HCT116 (cell line): ENCODE data around the gene TCERG1L.

ENCODE experiments used
- CBX3 ChIP-seq: IDR thresholded peaks from 2 replicates; pipeline ENCODE4 v1.6.1; 2012; ENCODE audit warnings: low read depth
- CEBPB ChIP-seq: IDR thresholded peaks from 2 replicates; pipeline ENCODE4 v1.6.1; 2012; ENCODE audit warnings: low read depth
- JUND ChIP-seq: IDR thresholded peaks from 2 replicates; pipeline ENCODE4 v1.6.1; 2012
- POLR2A ChIP-seq: IDR thresholded peaks from 2 replicates; pipeline ENCODE4 v1.7.0; 2011; ENCODE audit warnings: borderline replicate concordance; ENCODE audit not compliant: insufficient read depth, insufficient read length; ENCODE audit errors: extremely low read depth
- RAD21 ChIP-seq: IDR thresholded peaks from 2 replicates; pipeline ENCODE4 v1.6.1; 2012; ENCODE audit warnings: low read depth, mild to moderate bottlenecking
- TCF7L2 ChIP-seq: IDR thresholded peaks from 2 replicates; pipeline ENCODE4 v1.7.0; 2011; ENCODE audit warnings: borderline replicate concordance, inconsistent platforms; ENCODE audit not compliant: insufficient read depth, insufficient read length; ENCODE audit errors: extremely low read depth
- YY1 ChIP-seq: IDR thresholded peaks from 2 replicates; pipeline ENCODE4 v1.6.1; 2011; ENCODE audit warnings: low read length, low read depth, moderate library complexity, mild to moderate bottlenecking; ENCODE audit not compliant: insufficient replicate concordance; ENCODE audit errors: extremely low read depth
- ZNF274 ChIP-seq: fragments of 200-500 bp; sonication (Bioruptor generic); IDR thresholded peaks from 2 replicates; pipeline ENCODE4 v1.6.1; 2014; ENCODE audit warnings: mild to moderate bottlenecking, low read depth, low read length, inconsistent platforms
- TF ChIP-seq, protein P1 (sequence below), 3 experiments: fragments of 200-600 bp in 1 of 3; sonication (generic) in 1 of 3; IDR thresholded peaks in 2 of 3; conservative IDR thresholded peaks in 1 of 3; 2 replicates each; pipeline ENCODE4 v1.5.1; 2012 to 2017; ENCODE audit warnings: low read depth in 2 of 3, low read length in 2 of 3, antibody characterized with exemption in 1 of 3, borderline replicate concordance in 1 of 3, control low read depth in 1 of 3, mild to moderate bottlenecking in 1 of 3, mixed read lengths in 1 of 3, mixed run types in 1 of 3, moderate library complexity in 1 of 3; ENCODE audit not compliant: insufficient read depth in 1 of 3
- TF ChIP-seq, protein P2 (sequence below): IDR thresholded peaks from 2 replicates; pipeline ENCODE4 v1.6.1; 2012; ENCODE audit warnings: low read depth

DNA sequence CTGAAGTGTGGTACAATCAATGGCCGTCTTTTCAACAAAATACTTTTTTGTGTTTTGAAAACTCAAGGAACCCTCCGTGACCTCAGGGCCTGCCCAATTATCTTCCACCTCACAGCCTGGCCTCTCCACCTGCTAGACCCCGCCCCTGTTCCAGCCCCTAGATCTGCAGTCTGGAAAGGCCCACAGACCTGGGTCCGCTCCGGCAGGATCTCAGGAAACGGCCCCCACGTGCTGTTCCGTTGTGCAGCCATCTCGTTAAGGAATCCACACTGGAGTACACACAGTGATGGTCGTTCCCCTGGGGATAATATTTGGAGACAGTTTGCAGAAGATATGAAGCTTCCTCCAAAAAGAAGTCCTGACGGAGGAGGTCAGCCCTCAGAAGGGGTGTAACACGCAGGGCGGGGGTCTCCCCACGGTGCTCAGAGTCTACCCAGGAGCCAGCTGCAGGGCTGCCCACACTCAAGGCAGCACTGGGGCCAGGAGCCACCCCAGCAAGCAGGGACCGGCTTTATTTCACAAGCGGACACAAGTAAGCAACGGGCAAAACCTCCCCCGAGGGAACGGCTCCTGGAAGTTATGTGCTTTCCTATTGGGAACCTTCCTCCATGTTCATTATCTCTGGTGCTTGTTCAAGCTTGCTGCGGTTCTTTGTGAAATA lies 73.4 kb downstream of the TCERG1L start:
- no peak for TF ChIP-seq CBX3
- TF ChIP-seq, protein P1, sequence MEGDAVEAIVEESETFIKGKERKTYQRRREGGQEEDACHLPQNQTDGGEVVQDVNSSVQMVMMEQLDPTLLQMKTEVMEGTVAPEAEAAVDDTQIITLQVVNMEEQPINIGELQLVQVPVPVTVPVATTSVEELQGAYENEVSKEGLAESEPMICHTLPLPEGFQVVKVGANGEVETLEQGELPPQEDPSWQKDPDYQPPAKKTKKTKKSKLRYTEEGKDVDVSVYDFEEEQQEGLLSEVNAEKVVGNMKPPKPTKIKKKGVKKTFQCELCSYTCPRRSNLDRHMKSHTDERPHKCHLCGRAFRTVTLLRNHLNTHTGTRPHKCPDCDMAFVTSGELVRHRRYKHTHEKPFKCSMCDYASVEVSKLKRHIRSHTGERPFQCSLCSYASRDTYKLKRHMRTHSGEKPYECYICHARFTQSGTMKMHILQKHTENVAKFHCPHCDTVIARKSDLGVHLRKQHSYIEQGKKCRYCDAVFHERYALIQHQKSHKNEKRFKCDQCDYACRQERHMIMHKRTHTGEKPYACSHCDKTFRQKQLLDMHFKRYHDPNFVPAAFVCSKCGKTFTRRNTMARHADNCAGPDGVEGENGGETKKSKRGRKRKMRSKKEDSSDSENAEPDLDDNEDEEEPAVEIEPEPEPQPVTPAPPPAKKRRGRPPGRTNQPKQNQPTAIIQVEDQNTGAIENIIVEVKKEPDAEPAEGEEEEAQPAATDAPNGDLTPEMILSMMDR (IDR thresholded peaks at IDR 0.05 in 2 of 3, conservative IDR thresholded peaks at IDR 0.05 in 1 of 3; ENCODE audit: borderline replicate concordance in 1 of 3, insufficient read depth in 1 of 3, low read depth in 2 of 3, low read length in 2 of 3) = no peak
- no peak for TF ChIP-seq JUND
- no peak for TF ChIP-seq RAD21
- no peak for TF ChIP-seq POLR2A
- no peak for TF ChIP-seq CEBPB
- TF ChIP-seq YY1 = no peak
- TF ChIP-seq ZNF274 = no peak
- TF ChIP-seq, protein P2, sequence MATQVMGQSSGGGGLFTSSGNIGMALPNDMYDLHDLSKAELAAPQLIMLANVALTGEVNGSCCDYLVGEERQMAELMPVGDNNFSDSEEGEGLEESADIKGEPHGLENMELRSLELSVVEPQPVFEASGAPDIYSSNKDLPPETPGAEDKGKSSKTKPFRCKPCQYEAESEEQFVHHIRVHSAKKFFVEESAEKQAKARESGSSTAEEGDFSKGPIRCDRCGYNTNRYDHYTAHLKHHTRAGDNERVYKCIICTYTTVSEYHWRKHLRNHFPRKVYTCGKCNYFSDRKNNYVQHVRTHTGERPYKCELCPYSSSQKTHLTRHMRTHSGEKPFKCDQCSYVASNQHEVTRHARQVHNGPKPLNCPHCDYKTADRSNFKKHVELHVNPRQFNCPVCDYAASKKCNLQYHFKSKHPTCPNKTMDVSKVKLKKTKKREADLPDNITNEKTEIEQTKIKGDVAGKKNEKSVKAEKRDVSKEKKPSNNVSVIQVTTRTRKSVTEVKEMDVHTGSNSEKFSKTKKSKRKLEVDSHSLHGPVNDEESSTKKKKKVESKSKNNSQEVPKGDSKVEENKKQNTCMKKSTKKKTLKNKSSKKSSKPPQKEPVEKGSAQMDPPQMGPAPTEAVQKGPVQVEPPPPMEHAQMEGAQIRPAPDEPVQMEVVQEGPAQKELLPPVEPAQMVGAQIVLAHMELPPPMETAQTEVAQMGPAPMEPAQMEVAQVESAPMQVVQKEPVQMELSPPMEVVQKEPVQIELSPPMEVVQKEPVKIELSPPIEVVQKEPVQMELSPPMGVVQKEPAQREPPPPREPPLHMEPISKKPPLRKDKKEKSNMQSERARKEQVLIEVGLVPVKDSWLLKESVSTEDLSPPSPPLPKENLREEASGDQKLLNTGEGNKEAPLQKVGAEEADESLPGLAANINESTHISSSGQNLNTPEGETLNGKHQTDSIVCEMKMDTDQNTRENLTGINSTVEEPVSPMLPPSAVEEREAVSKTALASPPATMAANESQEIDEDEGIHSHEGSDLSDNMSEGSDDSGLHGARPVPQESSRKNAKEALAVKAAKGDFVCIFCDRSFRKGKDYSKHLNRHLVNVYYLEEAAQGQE = no peak
- TF ChIP-seq TCF7L2 = no peak
